Activated CD4-positive, alpha-beta T cell treated with anti-CD3 and anti-CD28 coated beads, Interleukin-2, amount 50 U/mL, for 4 hours (primary cell): ENCODE measurements around the gene MICAL2.

Experiments used
- DNase-seq, 2 experiments: peaks; one replicate each; pipeline ENCODE4 v3.0.0-alpha.2; 2020

Gene MICAL2

GRCh38 chr11:12253843-12254281, 143.5 kb downstream of the MICAL2 start:
- no peak for DNase-seq

GRCh38 chr11:12258451-12258850, 148.1 kb downstream of the MICAL2 start:
- DNase-seq, result no peak

GRCh38 chr11:12259956-12260355, 149.6 kb downstream of the MICAL2 start:
- no peak for DNase-seq

DNA sequence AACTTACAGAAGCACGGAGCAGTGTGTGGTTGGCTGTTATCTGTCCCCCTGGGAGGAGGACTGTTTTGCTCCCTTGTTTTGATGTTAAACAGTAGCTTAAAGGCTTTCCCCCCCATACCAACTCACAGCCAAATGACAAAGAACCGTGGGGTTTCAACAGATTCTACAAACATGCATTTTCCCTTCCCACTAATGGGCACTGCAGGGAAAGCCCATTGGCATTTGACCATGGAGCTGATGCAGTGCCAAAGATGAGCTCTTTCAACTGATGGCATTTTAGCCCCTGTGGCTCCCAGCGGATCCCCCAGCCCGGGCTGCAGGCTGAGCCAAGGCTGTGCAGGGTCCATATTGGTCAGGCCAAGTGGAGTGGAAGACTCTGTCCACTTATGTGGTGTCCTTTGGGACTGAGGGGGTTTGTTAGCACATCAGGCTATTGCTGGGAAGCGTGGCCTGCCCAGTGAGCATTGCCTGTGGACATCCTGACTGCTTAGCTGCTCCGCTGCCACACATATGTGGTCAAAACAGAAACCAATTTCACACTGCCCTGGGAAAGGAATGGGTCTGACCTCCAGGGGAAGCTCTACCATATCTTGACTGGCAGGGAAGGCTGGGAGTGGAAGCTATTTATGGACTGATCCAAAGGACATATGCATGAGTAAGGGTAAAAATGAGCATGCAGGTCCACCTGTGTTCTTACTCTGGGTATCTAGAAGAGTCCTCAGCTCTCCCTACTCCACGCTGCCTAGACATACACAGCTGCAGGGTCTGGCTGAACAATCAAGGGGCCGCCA, 150.5 kb downstream of the MICAL2 start:
- DNase-seq, result no peak

DNA sequence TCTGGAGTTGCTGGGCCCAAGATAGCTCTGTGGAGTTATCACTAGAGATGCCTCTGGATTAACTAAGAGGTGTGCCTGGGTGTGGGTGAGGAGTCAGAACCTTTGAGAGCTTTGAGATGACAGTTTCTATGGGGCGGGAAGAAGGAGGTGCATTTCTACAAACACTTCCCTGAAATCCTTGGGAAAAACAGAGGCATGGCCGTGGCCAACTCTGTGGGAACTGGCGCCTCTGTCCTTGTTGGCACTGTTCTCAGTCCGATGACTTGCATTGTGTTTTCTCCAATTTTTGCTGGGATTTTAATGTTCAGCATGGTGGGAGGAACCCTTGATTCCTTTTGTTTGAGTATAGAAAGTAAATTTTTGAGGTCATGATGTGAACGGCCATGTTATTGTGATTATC, 151.2 kb downstream of the MICAL2 start:
- no peak for DNase-seq

DNA sequence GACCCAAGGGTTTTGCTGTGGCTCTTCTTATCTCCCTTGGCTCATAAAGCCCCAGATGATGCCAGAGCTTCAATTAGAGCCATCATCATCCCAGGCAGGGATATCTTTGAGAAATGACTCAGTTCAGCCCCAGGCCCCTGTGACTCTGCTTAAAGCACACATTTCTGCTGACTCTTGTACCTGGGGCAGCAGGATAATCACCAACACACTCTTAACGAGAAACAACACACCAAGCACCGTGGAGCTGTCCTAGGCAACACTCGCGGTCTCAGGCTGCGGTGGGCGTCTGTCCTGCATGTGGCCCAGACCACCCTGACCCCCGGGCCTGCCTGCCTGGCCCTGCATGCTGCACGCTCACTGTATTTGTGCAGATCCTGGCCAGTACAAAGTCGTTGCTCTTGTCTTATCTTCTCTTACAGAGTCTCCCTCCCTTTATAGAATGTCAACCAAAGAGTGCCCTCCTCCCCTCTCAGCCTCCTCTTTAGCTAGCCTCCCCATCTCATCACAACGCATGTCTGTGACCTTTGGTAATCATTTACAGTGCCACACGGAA, 152.8 kb downstream of the MICAL2 start:
- no peak for DNase-seq

DNA sequence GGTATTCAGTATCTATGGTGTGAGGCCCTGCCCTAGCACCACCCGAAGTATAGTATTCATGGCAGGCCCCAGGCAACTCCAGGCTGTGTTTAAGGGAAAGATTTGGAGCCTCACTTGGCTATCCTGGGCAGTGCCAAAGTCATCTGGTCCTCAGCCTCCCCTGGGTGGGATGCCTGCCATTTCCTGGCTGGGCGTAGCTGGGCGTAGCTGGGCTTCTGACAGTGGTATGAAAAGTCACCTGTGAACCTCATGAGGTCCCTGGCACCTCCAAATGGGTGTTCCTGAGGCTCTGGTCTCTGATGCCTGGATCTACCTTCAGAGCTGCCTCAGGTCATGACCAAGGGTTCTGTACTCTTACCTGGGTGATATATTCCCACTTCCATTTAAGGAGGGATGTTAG, 154.0 kb downstream of the MICAL2 start:
- DNase-seq, result no peak

- no peak for DNase-seq
These were observed 155.7 kb downstream of the MICAL2 start for GRCh38 chr11:12266132-12266531.

DNA sequence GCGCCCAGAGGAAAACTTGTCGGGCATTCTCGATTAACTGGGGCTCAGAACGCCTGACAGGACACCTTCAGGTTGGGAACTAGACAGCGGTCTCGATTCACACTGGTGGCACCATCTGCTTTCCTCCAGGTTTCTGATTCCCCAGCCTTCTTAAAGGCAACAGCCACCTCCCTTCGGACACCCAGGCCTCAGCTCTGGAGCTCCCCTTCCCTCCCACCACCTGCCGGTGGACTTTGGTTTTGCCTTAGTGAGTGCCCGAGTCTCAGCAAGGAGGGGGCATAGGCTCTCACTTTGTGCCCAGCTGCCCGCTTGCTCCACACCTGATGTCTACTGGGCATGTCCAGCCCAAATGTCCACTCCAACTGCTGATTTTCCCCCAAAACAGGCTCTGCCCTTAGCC, 156.6 kb downstream of the MICAL2 start:
- no peak for DNase-seq

GRCh38 chr11:12267921-12268320, 157.5 kb downstream of the MICAL2 start:
- DNase-seq, result no peak

GRCh38 chr11:12269104-12269441, 158.7 kb downstream of the MICAL2 start:
- DNase-seq, result no peak

GRCh38 chr11:12269446-12270214, 159.2 kb downstream of the MICAL2 start:
- no peak for DNase-seq

- DNase-seq, result no peak
These were observed 159.9 kb downstream of the MICAL2 start for GRCh38 chr11:12270215-12270797.

DNA sequence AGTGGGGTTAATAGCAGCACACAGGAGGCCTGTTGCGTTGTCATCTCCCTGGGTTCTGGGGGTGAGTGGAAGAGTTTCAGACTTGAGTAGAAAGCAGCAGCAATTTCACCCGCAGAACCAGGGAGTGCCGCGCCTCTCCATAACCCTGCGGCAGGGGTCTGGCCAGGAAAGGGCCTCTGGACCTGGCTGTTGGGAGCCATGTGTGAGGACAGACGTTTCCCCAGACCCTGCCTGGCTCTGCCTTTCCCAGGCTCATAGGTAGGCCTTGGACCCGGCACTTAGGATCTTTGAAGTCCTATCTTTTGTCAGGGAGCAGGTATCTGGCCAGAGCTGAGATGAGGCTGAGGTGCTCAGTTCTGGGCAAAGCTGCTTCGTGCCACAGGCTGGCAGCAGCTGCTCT, 160.4 kb downstream of the MICAL2 start:
- no peak for DNase-seq

DNA sequence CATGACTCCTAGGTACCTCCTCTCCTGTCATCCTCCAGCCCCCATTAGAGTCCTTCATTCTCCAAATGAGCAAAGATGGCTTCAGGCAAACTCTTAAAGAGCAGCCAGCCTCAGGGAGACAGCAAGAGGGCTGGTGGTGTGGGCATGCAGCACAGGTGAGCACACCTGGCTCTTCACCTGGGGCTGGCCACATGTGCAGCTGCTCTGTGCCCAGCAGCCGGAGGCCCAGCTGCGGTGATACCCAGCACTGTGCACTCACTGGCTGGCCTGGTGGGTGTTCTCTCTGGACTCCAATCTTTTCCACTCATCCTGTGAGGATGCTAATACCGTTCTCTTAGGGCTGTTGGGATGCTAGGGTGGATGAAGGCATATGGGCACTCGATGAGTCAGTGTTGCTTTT, 160.9 kb downstream of the MICAL2 start:
- no peak for DNase-seq

DNA sequence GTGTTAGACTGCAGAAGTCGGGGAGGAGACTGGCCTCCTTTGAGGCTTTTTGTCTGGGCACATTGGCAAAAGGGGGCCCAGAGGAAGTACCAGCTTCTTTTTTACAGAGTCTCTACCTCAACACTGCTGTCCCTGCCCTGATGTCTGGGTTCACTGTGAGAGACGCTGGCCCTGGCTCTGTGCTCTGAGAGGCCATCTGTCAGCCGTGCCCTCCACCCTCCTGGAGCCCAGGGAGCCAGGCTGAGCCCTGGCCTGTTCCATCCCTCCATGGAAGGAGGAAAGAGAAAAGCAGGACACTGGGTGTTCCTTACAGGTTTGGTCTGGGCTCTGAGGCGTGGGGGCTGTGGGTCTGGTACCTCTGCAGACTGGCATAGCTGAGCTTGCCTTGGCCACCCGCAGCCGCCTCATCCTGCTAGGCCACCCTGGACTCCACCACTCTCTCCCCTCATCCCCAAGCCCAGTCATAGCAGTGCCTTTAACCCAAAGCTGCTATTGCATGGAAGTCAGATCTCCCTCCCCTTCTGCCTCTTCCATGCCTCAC, 161.5 kb downstream of the MICAL2 start:
- DNase-seq, result no peak

DNA sequence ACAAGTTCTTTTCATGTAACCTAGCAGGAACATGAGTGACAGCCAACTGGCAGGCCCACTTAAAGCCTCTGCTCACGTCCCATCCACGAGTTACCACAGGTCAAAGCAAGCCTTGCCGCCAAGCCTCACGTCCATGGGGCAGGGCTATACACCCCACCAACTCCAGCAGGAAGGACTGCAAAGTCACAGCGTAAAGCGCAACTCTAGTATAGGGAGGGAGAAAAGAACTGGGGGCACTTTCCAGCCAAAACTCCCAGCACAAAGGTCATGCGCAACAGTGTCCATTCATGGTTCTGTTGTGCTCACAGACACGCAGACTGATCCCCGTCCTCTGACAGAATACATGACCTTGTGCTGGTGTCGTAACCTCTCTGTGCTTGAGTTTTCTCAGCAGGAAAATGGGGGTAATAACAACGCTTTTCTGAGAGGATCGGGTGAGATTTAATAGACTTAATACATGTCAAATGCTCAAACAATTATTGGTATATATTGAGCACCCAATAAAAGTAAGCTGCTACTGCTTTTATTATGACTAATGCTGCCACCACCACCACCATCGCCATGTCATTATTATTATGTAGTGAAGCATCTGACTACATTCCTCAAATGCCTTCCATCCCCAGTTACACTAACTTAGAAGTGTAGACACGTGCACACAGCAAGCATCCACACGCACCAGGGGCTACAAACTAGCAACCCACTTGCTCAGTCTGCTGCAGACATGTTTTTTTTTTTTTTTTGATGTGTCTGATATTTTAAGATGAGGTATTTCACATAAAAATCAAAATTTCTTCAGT, 162.6 kb downstream of the MICAL2 start:
- DNase-seq, result no peak

- DNase-seq, result no peak
These were observed 163.2 kb downstream of the MICAL2 start for GRCh38 chr11:12273618-12273995.

- DNase-seq, result no peak
These were observed 163.7 kb downstream of the MICAL2 start for GRCh38 chr11:12274056-12274455.

DNA sequence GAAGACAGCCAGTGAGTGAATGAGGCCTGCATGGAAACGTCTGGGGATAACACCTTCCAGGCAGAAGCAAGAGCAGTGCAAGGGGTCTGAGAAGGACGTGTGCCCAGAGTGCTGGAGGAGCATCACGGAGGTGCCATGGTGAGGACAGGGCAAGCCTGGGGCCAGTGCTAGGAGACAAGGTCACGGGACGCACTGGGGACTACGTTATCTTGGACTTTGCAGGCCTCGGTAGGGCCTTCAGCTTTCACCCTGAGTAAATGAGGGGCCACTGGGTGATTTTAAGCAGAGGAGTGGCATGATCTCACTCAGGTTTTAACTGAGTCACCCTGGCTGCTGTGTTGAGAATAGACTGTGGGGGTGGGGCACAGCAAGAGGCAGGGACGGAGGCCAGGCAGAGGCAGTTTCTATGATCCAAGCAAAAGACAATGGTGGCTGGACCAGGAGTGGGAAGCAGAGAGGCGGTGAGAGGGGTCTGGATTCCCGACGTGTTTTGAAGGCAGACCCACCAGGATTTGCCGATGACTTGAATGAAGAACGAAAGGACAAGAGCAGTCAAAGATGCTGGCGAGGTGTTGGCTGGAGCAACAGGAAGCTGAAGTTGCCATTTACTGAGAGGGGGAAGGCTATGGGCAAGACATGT, 164.3 kb downstream of the MICAL2 start:
- DNase-seq, result no peak

DNA sequence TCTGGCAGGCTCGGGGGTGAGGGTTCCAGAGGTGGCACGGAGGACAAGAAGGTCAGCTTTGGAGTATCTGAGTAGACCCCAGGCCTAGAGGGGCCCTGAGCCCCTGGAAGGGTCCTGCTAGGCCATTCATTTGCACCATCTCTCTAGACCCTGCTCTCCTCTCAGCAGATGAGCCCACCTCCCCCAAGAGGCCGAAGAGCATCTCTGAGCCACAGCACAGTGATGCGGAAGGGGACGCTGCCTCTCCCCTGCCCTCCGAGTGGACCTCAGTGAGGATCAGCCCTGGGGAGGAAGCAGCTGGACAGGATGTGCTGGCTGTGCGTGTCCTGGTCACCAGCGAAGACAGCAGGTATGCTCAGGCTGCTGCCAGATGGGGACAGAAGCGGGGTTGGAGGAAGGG, 165.4 kb downstream of the MICAL2 start:
- no peak for DNase-seq

DNA sequence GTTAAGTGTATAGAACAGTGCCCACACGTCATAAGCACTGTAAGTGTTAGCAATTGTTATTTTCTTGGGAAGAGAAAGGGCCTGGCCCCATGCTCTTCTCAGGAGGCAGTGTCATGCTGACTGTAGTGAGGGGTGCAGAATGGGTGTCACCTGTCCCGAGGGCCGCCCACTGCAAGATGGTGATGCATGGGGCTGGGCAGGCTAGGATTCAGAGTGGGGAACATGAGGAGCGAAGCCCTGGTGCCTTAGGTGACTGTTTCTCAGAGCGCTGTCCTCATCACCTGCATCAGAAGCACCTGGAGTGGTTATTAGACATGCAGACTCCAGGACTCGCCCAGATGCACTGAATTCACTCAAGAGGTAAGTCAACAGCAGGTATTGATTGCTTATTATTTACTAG, 166.0 kb downstream of the MICAL2 start:
- DNase-seq, result no peak
